A549 (cell line): Measurements from ENCODE around the gene RGL1.

Experiments
- CTCF ChIP-seq: fragments of >200 bp; sonication (Bioruptor Twin); formaldehyde crosslinking; IDR thresholded peaks from 3 replicates; pipeline ENCODE4 v1.5.1; 2016
- POLR2A ChIP-seq: IDR thresholded peaks from 2 replicates; pipeline ENCODE4 v1.6.1; 2012; ENCODE audit warnings: mild to moderate bottlenecking, low read length
- RFX5 ChIP-seq: fragments of 450-650 bp; IDR thresholded peaks from 2 replicates; pipeline ENCODE4 v1.7.1; 2014; ENCODE audit warnings: antibody characterized with exemption, mild to moderate bottlenecking, moderate library complexity

DNA sequence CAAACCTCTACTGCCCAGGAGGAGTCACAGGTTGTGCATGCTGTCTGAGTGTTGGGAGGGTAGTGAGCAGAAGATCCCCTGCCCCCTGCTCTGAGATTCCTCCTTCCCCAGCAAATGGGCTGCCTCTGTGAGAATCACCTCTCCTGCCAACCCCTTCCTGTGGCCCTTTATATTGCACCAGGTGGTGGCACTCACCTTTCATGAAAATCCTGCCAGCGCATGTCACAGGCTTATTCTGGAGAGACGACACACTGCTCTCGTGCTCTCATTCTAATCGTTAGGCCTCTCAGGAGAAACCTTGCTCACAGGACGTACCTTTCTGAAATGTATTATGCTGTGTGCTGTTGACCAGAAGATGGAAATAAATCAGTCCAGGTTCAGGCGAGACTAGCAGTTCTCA, 113.7 kb downstream of the RGL1 start:
- TF ChIP-seq POLR2A (no peak), CTCF (no peak), RFX5 (no peak)
